ENCODE measurements around the gene AP2M1.

The AP2M1 gene

DNA sequence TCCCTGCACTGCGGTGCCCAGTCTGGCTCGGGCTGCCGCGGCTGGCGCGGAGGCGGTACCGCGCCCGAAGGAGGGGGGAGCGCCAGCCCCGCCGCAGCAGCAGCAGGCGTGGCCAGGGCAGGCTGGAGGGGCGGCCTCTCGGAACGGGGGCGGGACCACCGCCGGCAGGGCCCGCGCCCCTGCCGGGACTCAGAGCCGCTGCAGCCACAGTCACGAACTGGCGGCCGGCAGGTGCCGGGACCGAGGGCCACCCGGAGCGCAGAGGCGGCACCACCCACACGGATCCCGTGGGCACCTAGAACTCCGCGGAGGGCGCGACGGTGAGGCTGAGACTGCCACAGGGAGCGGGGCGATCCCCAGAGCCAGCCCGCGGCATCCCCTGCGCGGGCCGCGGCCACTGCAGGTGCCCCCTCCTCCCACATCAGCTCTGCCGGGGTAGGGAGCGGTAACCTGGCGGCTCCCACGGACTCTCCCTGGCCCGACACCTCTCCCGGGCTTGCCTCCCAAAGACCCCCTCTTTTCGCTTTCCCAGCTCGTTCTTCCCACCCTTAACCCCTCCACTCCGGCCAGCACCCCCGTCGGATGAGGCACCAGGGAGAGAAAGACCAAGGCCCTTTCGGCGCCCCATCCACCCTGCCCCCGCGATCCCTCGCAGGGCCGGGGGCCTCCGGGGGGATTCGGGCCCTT lies 54.9 kb downstream of the AP2M1 start, which contains the start of gene VWA5B2:
Gene VWA5B2 (plus strand): TSS at position 192 of the 687 bp plus-strand sequence. CDS start 944 bp downstream, outside the sequence.
- DNase-seq: peak; percentile 27

- DNase-seq: no peak
Measured at GRCh38 chr3:184230081-184230602, 55.5 kb downstream of the AP2M1 start.

DNA sequence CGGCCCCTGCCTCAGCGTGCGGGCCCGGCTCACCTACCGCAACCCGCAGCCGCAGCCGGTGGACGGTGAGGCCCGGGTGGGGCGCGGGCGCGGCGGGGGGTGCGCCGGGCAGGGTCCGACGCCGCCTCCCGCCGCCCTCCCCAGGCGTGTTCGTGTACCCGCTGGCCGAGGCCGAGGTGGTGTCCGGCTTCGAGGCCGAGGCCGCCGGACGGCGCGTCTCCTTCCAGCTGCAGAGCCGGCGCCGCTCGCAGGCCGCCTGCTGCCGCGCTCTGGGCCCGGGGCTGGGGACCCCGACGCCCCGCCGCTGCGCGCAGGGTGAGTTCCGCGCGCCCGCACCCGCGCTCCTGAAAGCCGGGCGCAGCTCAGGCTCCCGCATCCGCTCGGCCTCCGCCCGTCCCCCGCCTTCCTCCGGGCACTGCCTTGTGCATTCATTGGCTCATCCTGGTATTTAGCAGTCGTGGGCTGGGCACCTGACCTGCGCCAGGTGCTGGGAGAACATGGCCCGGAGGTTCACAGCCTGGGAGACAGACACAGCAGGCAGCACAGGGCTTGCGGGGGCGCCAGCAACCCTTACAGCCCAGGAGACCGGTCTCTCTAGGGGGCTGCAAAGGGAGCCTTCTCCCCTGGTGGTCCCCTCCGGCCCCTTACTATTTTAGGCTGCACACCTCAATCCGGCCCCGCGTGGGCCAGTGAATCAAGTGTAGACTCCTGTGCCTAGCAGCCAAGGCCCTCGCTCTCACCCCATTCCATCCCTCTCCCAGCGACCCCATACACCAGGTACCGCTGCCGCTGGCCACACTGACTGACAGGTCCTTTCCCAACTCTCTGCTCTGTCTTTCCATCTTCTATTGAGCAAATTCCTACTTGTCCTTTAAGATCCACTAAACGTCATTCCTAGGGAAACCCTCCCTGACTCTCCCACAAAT lies 56.2 kb downstream of the AP2M1 start:
- no peak for DNase-seq

DNA sequence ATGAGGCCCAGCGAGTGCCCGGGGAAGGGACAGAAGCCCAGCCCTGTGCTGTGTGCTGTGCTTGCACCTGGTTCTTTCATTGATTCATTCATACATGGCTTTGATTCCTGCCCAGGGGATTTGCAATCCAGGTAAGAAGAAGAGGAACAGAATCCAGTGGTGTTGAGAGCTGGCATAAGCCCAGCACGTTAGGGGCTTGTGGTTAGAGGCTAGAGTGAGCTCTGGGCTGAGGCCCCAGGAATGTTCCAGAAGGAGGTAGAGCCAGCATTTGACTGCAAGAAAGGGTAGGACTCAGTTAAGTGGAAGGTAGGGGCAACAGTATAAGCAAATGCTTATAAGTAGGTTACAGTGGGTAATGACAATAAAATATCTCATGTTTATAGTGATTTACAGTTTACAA lies 57.0 kb downstream of the AP2M1 start:
- no peak for DNase-seq

DNA sequence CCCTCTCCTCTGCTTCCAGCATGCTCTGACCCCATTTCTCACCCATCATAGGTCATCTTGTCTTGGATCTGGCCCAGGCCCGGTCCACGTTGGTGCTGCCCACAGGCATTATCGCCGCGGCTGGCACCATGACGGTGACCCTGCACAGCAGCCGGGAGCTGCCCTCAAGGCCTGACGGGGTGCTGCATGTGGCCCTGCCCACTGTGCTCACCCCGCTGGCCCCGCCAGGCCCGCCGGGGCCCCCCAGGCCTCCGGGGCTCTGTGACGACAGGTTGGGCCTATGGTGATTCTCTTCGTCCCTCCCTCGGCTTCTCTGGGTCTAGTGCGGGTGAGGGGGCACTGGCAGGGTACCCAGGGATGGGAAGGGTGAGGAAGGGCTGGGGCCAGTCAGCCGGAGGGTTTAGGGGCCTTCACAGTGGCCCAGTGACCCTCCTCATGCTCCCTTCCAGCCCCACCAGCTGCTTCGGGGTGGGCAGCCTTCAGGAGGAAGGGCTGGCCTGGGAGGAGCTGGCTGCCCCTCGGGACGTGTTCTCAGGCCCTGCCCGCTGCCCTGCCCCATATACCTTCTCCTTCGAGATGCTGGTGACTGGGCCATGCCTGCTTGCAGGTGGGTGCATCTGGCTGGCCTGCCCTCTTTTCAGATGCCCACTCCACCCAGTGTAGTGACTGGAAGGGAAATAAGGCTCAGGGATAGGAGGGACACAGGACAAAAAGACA lies 58.6 kb downstream of the AP2M1 start:
- DNase-seq: no peak

Measured in GDM1 (cell line).